Activated CD4-positive, alpha-beta T cell treated with anti-CD3 and anti-CD28 coated beads, Interleukin-2, amount 10 ng/mL, durations not matched to agents 24 days and 14 days (primary cell): ENCODE results near the gene SRGAP2B. TPM values are rescaled to one million over a fixed set of nuclear protein-coding genes. Genes with fewer than 3 reads are reported as not detected.
A peak's percentile ranks its signal among the peaks of the same experiment; 100 is the strongest.
"Not testable (repeated sequence)": the region's sequence is repeated elsewhere in the genome, so short reads cannot be mapped to it uniquely, and the experiment has no call there.

Experiments used
- DNase-seq: peaks from one replicate; pipeline ENCODE4 v3.0.0; 2022
- H3K27ac Mint-ChIP-seq: one replicate; pipeline ENCODE4 v1.8.0; 2022; ENCODE audit warnings: mild to moderate bottlenecking, mixed read lengths
- H3K27me3 Mint-ChIP-seq: one replicate; pipeline ENCODE4 v1.8.0; 2022; ENCODE audit warnings: mixed read lengths
- H3K36me3 Mint-ChIP-seq: one replicate; pipeline ENCODE4 v1.8.0; 2022; ENCODE audit warnings: low read depth, mild to moderate bottlenecking, mixed read lengths
- H3K4me1 Mint-ChIP-seq: one replicate; pipeline ENCODE4 v1.8.0; 2021; ENCODE audit warnings: mixed read lengths
- H3K4me3 Mint-ChIP-seq: one replicate; pipeline ENCODE4 v1.8.0; 2022; ENCODE audit warnings: mild to moderate bottlenecking, moderate library complexity, mixed read lengths
- H3K9me3 Mint-ChIP-seq: one replicate; pipeline ENCODE4 v1.8.0; 2021; ENCODE audit warnings: mixed read lengths
- intact Hi-C: fragments of 100-400 bp; cut with micrococcal nuclease; formaldehyde crosslinking; loops from one replicate; pipeline ENCODE4 v1.15.1; 2023
- total RNA-seq: library from RNA; stranded (reverse); gene quantifications from 2 replicates; pipeline ENCODE4 v1.2.3, GENCODE V29; 2022

The SRGAP2B gene
- total RNA-seq, 1 donor from 2014 or later: 39.9 TPM

DNA sequence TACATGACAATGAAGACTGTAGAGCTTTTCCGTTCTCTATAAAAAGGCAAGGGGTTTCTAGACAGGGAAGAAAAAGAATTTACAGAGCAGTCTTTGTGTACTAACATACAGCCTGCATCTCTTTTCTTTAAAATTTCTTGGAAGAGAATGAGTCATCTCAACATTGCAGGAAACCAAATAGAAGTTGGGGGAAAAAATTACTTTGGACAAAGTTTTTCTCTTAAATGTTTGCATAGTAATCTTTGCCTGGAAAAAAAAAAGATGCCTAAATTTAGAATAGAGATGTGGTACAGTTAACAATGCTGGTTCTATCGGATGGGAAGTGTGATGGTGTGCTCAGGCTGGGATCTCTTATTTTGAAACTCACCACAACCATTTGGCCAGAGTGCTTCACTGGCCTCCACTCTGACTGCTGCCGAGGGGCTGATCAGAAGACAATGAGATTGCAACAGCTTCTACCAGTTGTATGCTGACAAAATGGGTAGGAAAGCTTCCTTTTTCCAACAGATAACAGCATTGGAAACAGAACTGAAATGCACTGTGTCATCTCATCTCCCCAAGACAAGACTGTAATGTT is 177.0 kb downstream of the SRGAP2B start:
- H3K36me3 Mint-ChIP-seq, H3K9me3 Mint-ChIP-seq, H3K4me1 Mint-ChIP-seq, DNase-seq, H3K27me3 Mint-ChIP-seq, intact Hi-C loops: not testable (repeated sequence)
- Mint-ChIP-seq H3K27ac (peak overlapping the region; percentile 88), H3K4me3 (peak overlapping the region; percentile 59)

DNA sequence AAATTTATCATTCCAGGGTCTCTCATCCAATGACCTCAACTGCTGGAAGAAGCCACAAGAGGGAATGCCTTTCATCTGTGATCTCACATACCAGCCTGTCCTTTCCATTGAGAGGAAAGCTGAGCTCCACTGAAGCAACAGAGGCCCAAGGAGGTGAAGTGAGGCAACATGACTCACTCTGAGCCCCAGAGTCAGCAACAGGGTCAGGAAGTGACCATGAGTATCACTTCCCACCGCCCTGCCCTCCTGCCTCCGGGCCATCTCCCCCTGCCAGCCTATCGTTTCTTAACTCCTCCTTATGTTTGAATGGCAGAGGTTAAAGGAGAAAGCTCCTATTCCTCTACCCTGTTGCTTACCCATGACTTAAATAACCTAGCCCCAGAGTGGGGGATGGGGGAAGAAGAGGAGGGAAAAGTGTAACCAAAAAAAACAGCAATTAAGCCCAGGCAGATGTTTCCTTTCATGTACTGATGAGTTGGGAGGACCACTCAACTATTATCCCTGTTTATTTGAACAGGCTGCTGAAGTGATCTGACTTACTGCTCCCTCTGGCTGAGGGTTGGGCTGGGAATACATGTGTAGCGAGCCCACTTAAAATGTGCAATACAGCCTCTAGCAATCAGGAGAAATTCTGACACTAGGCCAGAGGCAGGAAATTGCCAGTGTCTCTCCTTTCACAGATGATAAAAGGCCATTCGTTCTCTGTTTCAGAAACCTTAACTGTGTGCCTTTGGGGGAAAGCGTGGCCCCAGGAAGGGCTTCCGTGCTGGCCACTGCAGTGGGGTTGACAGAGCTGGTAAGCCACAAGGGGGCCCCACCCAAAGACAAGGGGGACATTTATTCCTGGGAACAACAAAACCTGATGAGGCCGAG is 177.7 kb downstream of the SRGAP2B start:
- DNase-seq, H3K36me3 Mint-ChIP-seq, intact Hi-C loops, H3K4me1 Mint-ChIP-seq, H3K27me3 Mint-ChIP-seq, H3K4me3 Mint-ChIP-seq, H3K9me3 Mint-ChIP-seq: not testable (repeated sequence)
- peak overlapping the region; percentile 72 for H3K27ac Mint-ChIP-seq

DNA sequence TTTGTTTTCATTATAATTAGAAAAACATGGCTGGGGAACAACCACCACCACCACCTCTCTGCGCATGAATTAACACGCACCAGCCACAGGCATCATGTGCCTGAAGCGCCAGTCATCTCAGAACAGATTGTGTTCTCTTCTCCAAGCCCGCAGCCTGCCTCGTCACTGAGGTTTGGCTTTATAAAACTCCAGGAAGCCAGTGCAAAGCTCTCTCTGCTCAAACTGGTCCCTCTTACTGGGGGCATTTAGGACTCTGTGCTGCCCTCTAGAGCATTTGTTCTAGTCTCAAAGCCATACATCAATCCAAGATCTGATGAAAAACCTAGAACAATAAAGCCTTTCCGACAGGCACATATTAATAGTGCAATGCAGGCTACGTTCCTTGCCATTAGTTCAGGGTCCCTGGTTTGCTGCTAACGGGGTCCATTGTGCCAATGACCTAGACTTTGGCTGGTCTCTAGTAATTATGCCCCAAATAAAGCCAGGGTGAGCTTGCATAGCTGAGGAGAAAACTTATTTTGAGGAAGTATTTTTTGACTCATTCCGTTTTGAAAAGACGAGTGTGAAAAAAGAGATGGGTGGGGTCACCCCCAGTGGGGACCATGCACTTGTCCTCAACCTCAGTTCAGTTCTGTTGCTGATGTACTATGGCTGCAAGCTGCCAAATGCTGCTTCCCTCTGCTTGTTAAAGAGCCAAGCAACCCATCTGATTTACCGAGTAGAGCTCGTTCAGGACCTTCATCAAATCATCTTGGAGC is 181.0 kb downstream of the SRGAP2B start:
- H3K27me3 Mint-ChIP-seq, intact Hi-C loops, H3K36me3 Mint-ChIP-seq, H3K4me1 Mint-ChIP-seq, H3K27ac Mint-ChIP-seq, H3K4me3 Mint-ChIP-seq, H3K9me3 Mint-ChIP-seq: not testable (repeated sequence)
- DNase-seq: peak; percentile 75

DNA sequence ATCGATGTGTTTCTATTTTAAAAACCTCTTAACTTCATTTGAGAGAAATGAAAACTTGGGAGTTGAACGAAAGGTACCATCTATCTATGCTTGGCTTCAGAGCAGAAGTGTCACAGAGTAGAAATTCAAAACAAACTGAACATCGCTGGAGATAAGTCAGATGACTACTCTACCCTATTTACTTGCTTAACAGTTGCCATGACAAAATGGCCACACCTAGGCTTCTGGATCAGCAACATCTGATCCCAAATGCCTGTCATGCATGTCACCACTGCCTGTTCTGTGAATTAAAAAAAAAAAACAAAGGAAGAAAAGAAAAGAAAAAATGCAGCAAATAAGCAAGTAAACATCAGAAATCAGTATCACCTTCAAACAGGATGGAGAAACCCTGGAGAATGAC is 181.7 kb downstream of the SRGAP2B start:
- H3K4me1 Mint-ChIP-seq, H3K27me3 Mint-ChIP-seq, H3K27ac Mint-ChIP-seq, H3K4me3 Mint-ChIP-seq, H3K36me3 Mint-ChIP-seq, H3K9me3 Mint-ChIP-seq, DNase-seq, intact Hi-C loops: not testable (repeated sequence)

DNA sequence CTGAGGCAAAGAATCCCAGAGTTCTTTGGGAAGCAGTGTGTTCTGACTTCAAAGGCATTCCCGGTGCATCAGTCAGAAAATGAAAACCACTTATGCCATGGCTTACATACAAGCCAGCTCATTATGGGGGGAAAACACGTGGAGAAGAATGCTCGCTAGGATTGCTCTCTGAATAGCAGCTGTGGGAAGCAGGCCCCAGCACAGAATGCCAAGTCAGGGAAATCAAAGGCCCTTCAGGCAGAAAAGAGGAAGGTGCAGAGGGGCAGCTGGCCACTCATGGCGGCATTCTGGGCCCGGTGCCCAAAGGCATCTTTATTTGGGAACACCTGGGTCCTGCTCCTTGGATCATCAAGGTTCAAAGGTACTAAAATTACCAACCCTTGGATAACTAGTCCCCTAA is 184.4 kb downstream of the SRGAP2B start:
- H3K9me3 Mint-ChIP-seq, H3K4me1 Mint-ChIP-seq, H3K4me3 Mint-ChIP-seq, DNase-seq, intact Hi-C loops, H3K36me3 Mint-ChIP-seq, H3K27ac Mint-ChIP-seq, H3K27me3 Mint-ChIP-seq: not testable (repeated sequence)

DNA sequence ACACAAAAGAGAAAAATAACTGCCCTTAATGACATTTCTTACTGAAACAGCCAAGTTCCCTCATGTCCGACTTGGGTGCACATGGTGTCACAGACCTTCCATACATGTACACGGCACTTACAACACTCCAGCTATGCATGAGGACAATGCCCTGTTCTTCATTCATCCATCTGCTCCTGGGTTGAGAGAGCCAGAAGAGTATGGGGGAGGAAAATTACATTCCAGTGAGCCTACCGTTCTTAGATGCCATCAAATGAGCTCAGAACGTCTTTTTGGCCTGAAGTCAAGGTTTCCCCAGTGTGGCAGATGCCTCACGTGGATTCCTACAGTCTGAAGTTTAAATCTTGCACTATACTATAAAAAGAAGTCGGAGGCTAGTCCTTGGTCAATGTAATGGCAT is 194.3 kb downstream of the SRGAP2B start:
- H3K27ac Mint-ChIP-seq, H3K36me3 Mint-ChIP-seq, H3K4me1 Mint-ChIP-seq, H3K9me3 Mint-ChIP-seq, intact Hi-C loops, DNase-seq, H3K4me3 Mint-ChIP-seq, H3K27me3 Mint-ChIP-seq: not testable (repeated sequence)

DNA sequence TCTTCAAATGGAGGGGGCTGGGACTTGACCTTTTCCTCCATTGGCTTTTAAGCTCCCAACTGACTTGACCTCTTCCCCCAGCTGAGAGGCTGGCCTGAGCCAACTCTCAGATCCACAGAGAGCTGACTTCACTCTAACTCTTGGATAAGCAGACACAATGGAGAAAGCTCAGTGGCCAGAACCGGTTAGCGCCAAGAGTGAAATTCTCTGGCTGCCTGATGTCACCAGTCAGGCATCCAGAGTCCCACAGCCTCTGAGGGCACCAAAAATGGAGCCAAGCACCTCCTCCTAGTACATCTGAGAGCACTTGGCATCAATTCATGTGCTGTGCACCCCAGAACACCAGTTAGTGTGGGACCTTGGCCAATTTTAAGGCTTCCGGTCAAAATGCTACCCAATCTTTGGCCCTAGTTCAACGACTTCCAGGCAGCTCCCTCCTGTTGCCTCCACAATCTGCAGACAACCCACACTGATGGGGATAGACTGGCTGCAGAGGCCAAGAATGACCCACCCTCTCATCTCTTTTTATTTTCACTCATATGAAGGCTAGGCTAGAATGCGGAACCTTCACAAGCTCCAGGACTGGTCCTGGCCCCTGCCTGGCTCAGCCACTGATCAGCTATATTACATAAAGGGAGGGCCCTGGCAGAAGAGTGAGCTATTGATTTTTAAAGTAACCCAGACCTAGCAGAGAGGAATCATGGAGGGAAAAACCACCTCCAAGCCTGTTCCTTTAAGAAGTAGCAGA is 200.5 kb downstream of the SRGAP2B start:
- H3K4me3 Mint-ChIP-seq, H3K4me1 Mint-ChIP-seq, H3K9me3 Mint-ChIP-seq, intact Hi-C loops, DNase-seq, H3K27me3 Mint-ChIP-seq, H3K27ac Mint-ChIP-seq, H3K36me3 Mint-ChIP-seq: not testable (repeated sequence)

DNA sequence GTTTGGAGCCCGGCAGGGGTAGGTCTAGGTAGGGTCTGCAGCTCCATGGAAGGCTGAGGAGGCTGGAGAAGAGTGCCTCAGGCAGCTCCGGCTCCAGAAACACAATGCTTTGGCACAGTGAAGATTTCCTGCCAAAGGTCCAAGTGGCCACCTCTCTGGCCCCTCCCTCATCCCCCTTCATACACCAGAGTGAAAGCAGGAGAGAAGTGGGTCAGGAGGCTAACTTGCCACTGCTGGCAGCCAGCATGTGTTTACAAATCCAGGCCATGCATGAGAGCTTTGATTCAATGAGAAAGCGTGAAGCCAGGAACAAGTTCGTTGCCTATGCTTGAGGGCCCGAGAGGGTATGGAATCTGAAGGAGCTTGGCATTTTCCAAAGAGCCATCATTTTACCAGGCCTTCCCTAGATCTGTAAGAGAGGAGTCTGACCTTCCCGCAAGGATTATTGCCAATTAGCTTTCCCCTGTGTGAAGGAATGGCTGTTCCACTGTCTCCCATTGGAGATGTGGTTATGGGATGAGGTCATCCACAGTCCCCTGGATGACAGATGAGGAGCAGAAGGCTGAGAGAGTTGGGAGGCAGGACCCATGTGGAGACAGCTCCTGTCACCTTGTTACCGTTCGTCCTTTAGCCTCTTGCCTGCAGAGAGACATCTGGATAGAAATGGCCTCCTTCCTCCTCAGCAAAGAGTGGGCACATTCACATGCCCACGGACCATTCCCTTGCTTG is 201.3 kb downstream of the SRGAP2B start:
- H3K9me3 Mint-ChIP-seq, H3K4me1 Mint-ChIP-seq, H3K36me3 Mint-ChIP-seq, H3K27me3 Mint-ChIP-seq, H3K27ac Mint-ChIP-seq, intact Hi-C loops, DNase-seq, H3K4me3 Mint-ChIP-seq: not testable (repeated sequence)

DNA sequence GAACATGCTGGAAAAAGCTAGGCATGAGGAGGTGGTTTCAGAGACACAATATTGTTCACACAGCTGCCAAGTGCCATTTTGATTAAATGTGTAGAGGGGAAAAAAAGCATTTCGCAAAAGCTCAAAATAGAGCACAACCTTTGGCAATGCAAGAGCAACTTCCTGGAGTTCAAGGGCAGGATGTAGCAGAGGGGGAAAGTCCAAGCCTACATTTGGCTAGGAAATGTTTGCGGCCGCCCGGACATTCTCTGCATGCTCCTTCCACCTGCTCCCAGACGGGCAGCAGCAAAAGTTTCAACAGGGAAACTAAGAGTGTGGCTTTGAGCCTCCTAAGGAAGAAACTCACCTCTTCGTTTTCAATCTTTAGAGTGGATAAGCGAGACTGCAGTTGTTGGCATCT is 202.1 kb downstream of the SRGAP2B start:
- H3K4me1 Mint-ChIP-seq, H3K36me3 Mint-ChIP-seq, H3K9me3 Mint-ChIP-seq, DNase-seq, intact Hi-C loops, H3K27me3 Mint-ChIP-seq, H3K4me3 Mint-ChIP-seq, H3K27ac Mint-ChIP-seq: not testable (repeated sequence)

DNA sequence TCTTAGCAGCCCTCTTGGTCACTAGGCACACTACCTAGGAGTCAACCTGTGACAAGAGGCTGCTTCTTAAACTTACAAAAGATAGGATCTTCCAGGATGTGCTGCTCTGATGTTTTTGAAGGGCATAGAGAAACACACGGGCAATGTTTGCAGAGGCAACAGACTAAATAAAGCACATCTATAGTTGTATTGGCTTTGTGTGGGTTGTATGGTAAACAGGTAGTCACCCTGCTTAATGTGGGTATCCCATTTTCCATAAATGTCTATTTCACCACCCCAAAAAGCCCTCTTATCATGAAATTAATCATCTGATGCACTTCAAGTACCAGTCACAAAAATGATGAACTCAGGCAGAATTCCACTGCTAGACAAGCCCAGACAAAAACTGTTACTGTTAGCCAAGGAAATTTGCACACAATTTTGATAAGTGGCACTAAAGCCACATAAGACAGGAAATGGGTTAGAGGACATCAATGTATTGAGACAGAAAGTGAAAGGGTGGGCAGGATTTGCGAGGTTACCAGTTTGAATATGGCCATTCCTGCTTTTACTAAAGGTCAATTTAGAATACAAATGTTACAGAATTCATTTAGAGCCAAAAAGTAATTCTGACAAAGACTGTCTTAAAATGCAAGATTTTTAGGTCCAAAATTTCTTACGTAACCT is 205.5 kb downstream of the SRGAP2B start:
- H3K27ac Mint-ChIP-seq, intact Hi-C loops, H3K4me3 Mint-ChIP-seq, H3K27me3 Mint-ChIP-seq, H3K9me3 Mint-ChIP-seq, H3K4me1 Mint-ChIP-seq, H3K36me3 Mint-ChIP-seq, DNase-seq: not testable (repeated sequence)

DNA sequence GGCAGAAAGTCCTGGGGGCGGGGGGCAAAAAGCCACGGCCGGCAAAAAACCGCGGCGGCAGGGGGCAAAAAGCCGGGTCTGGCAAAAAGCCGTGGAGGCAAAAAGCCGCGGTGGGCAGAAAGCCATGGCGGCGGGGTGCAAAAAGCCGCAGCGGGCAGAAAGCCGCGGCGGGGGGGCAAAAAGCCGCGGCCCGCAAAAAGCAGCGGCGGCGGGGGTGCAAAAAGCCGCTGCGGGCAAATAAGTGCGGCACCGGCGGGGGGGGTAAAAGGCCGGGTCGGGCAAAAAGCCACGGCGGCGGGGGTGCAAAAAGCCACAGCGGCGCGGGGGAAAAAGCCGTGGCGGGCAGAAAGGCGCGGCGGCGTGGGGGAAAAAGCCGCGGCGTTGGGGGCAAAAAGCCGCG is 212.1 kb downstream of the SRGAP2B start:
- not testable (repeated sequence) for H3K36me3 Mint-ChIP-seq

DNA sequence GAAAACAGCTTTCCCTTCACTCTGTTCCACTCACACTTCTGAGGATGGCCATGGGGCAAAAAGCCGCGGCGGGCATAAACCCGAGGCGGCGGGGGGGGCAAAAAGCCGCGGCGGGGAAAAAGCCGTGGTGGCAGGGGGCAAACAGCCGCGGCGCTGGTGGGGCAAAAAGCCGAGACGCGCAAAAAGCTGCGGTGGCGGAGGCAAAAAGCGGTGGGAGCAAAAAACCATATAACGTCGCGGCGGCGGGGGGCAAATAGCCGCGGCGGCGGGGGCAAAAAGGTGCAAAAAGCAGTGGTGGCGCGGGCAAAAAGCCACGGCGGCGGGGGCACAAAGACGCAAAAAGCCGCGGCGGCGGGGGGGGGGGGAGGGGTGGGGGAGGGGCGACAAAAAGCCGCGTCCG is 212.8 kb downstream of the SRGAP2B start:
- DNase-seq, H3K4me1 Mint-ChIP-seq, H3K9me3 Mint-ChIP-seq, intact Hi-C loops, H3K27me3 Mint-ChIP-seq, H3K36me3 Mint-ChIP-seq, H3K27ac Mint-ChIP-seq, H3K4me3 Mint-ChIP-seq: not testable (repeated sequence)

More for the DNA sequence above, 212.1 kb downstream of the SRGAP2B start:
- H3K27ac Mint-ChIP-seq, H3K9me3 Mint-ChIP-seq, H3K27me3 Mint-ChIP-seq, H3K4me1 Mint-ChIP-seq, intact Hi-C loops: not testable (repeated sequence)
- DNase-seq: peak; percentile 72
- peak overlapping the region; percentile 51 for H3K4me3 Mint-ChIP-seq

DNA sequence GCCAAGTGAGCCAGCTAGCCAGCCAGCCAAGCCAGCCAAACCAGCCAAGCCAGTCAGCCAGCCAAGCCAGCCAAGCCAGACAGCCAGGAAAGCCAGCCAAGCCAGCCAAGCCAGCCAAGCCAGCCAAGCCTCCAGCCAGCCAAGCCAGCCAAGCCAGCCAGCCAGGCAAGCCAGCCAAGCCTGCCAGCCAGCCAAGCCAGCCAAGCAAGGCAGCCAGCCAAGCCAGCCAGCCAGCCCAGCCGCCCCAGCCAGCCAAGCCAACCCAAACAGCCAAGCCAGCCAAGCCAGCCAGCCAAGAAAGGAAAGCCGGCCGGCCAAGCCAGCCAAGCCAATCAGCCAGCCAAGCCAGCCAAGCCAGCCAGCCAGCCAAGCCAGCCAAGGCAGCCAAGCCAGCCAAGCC is 236.5 kb downstream of the SRGAP2B start:
- H3K27me3 Mint-ChIP-seq, H3K9me3 Mint-ChIP-seq, intact Hi-C loops, H3K27ac Mint-ChIP-seq, H3K4me1 Mint-ChIP-seq, H3K36me3 Mint-ChIP-seq, H3K4me3 Mint-ChIP-seq: not testable (repeated sequence)
- peak; percentile 18 for DNase-seq
